Ishikawa (cell line): Measurements from ENCODE around the gene IPPK.

Experiments
- CEBPB ChIP-seq: IDR thresholded peaks from 2 replicates; pipeline ENCODE4 v1.6.1; 2012
- CREB1 ChIP-seq: IDR thresholded peaks from 2 replicates; pipeline ENCODE4 v1.6.1; 2012; ENCODE audit warnings: low read depth
- EGR1 ChIP-seq: IDR thresholded peaks from 2 replicates; pipeline ENCODE4 v1.6.1; 2012
- EP300 ChIP-seq: IDR thresholded peaks from 2 replicates; pipeline ENCODE4 v1.6.1; 2012; ENCODE audit warnings: borderline replicate concordance
- FOXM1 ChIP-seq: IDR thresholded peaks from 2 replicates; pipeline ENCODE4 v1.6.1; 2012; ENCODE audit warnings: low read depth, borderline replicate concordance
- MAX ChIP-seq: IDR thresholded peaks from 2 replicates; pipeline ENCODE4 v1.6.1; 2012
- NFIC ChIP-seq: IDR thresholded peaks from 2 replicates; pipeline ENCODE4 v1.6.1; 2012
- RAD21 ChIP-seq: IDR thresholded peaks from 2 replicates; pipeline ENCODE4 v1.6.1; 2012; ENCODE audit warnings: low read depth
- REST ChIP-seq: IDR thresholded peaks from 2 replicates; pipeline ENCODE4 v1.6.1; 2012; ENCODE audit warnings: low read depth, mild to moderate bottlenecking
- TCF12 ChIP-seq: IDR thresholded peaks from 2 replicates; pipeline ENCODE4 v1.6.1; 2012; ENCODE audit warnings: low read depth
- TEAD4 ChIP-seq: IDR thresholded peaks from 2 replicates; pipeline ENCODE4 v1.6.1; 2012
- USF1 ChIP-seq: IDR thresholded peaks from 2 replicates; pipeline ENCODE4 v1.6.1; 2012
- YY1 ChIP-seq: IDR thresholded peaks from 2 replicates; pipeline ENCODE4 v1.6.1; 2012; ENCODE audit warnings: low read depth
- ZBTB7A ChIP-seq: IDR thresholded peaks from 2 replicates; pipeline ENCODE4 v1.6.1; 2012; ENCODE audit warnings: low read depth

Gene IPPK

GRCh38 chr9:92704528-92704927, 34.6 kb upstream of the IPPK start:
- TF ChIP-seq TEAD4, result no peak
- no peak for TF ChIP-seq ZBTB7A
- TF ChIP-seq CREB1, result no peak
- no peak for TF ChIP-seq RAD21
- no peak for TF ChIP-seq FOXM1
- no peak for TF ChIP-seq EP300
- no peak for TF ChIP-seq NFIC
- no peak for TF ChIP-seq MAX
- TF ChIP-seq REST, result no peak
- TF ChIP-seq TCF12, result no peak
- no peak for TF ChIP-seq USF1
- TF ChIP-seq EGR1, result no peak
- no peak for TF ChIP-seq YY1

- TF ChIP-seq TEAD4, result no peak
- TF ChIP-seq TCF12, result no peak
- TF ChIP-seq ZBTB7A, result no peak
- no peak for TF ChIP-seq CEBPB
- TF ChIP-seq USF1, result no peak
- TF ChIP-seq REST, result no peak
- TF ChIP-seq MAX, result no peak
- TF ChIP-seq EGR1, result no peak
Observed at GRCh38 chr9:92696619-92697018, 26.7 kb upstream of the IPPK start.

- TF ChIP-seq RAD21, result no peak
- TF ChIP-seq EP300, result no peak
- no peak for TF ChIP-seq YY1
Observed at GRCh38 chr9:92686954-92687353, 17.0 kb upstream of the IPPK start.

GRCh38 chr9:92685022-92685421, 15.1 kb upstream of the IPPK start:
- no peak for TF ChIP-seq EGR1
- TF ChIP-seq NFIC, result no peak
- no peak for TF ChIP-seq RAD21
- TF ChIP-seq USF1, result no peak
- no peak for TF ChIP-seq YY1
- TF ChIP-seq CEBPB, result no peak
- no peak for TF ChIP-seq REST
- no peak for TF ChIP-seq CREB1
- no peak for TF ChIP-seq TEAD4

GRCh38 chr9:92682269-92682668, 12.3 kb upstream of the IPPK start:
- no peak for TF ChIP-seq ZBTB7A
- TF ChIP-seq CREB1, result no peak
